Activated naive CD4-positive, alpha-beta T cell (primary cell): ENCODE results near the gene ARHGEF28.

ENCODE experiments used
- DNase-seq, 4 experiments: peaks; one replicate each; lab custom pipeline; 2025; lab: John Stamatoyannopoulos, UW

Gene ARHGEF28

GRCh38 chr5:73623901-73624404 lies 2.0 kb upstream of the ARHGEF28 start:
- no peak for DNase-seq

- DNase-seq: no peak
These were observed 1.1 kb upstream of the ARHGEF28 start for GRCh38 chr5:73624888-73625287.

GRCh38 chr5:73625372-73625943 lies 538 bp upstream of the ARHGEF28 start:
- DNase-seq: no peak

- DNase-seq: no peak
These were observed 868 bp downstream of the ARHGEF28 start for GRCh38 chr5:73626814-73627313.

- no peak for DNase-seq
These were observed 3.5 kb downstream of the ARHGEF28 start for GRCh38 chr5:73629456-73629855.

GRCh38 chr5:73630765-73631164 lies 4.8 kb downstream of the ARHGEF28 start:
- no peak for DNase-seq

GRCh38 chr5:73631500-73631899 lies 5.5 kb downstream of the ARHGEF28 start:
- DNase-seq: no peak

GRCh38 chr5:73633060-73633459 lies 7.1 kb downstream of the ARHGEF28 start:
- no peak for DNase-seq

GRCh38 chr5:73636408-73636807 lies 10.4 kb downstream of the ARHGEF28 start:
- no peak for DNase-seq

- DNase-seq: no peak
These were observed 11.6 kb downstream of the ARHGEF28 start for GRCh38 chr5:73637565-73637964.

- DNase-seq: no peak
These were observed 12.5 kb downstream of the ARHGEF28 start for GRCh38 chr5:73638344-73639095.

GRCh38 chr5:73640861-73641320 lies 14.9 kb downstream of the ARHGEF28 start:
- DNase-seq: no peak

GRCh38 chr5:73641811-73642210 lies 15.8 kb downstream of the ARHGEF28 start:
- no peak for DNase-seq

- no peak for DNase-seq
These were observed 16.3 kb downstream of the ARHGEF28 start for GRCh38 chr5:73642344-73642743.

- no peak for DNase-seq
These were observed 18.5 kb downstream of the ARHGEF28 start for GRCh38 chr5:73644385-73644963.

GRCh38 chr5:73647721-73648120 lies 21.7 kb downstream of the ARHGEF28 start:
- no peak for DNase-seq

GRCh38 chr5:73648515-73648914 lies 22.5 kb downstream of the ARHGEF28 start:
- no peak for DNase-seq

- no peak for DNase-seq
These were observed 23.9 kb downstream of the ARHGEF28 start for GRCh38 chr5:73649926-73650325.

GRCh38 chr5:73652391-73652790 lies 26.4 kb downstream of the ARHGEF28 start:
- no peak for DNase-seq

GRCh38 chr5:73654171-73654811 lies 28.3 kb downstream of the ARHGEF28 start:
- no peak for DNase-seq

- no peak for DNase-seq
These were observed 28.9 kb downstream of the ARHGEF28 start for GRCh38 chr5:73654819-73655318.

GRCh38 chr5:73655521-73656160 lies 29.6 kb downstream of the ARHGEF28 start:
- DNase-seq: no peak
